DND-41 (cell line): Measurements from ENCODE around the gene RAB3C.

Experiments used
- ATAC-seq: fragments of 200-7000 bp; cut with Tn5 transposase; 3 replicates; pipeline ENCODE4 v1.9.1; 2021; ENCODE audit warnings: low read depth; ENCODE audit not compliant: insufficient read depth
- DNase-seq: peaks from one replicate; pipeline ENCODE4 v3.0.0-alpha.2; 2020
- H2AFZ ChIP-seq: 2 replicates; pipeline ENCODE4 v1.6.0; 2012; ENCODE audit warnings: low read depth, low read length
- H3K27ac ChIP-seq: 2 replicates; pipeline ENCODE4 v1.5.1; 2012; ENCODE audit warnings: low read length, inconsistent platforms
- H3K27me3 ChIP-seq: fragments of 200-600 bp; sonication (generic); 2 replicates; pipeline ENCODE4 v1.6.0; 2012; ENCODE audit warnings: low read length, mild to moderate bottlenecking, inconsistent platforms; ENCODE audit not compliant: insufficient read depth, poor library complexity
- H3K36me3 ChIP-seq: 2 replicates; pipeline ENCODE4 v1.5.1; 2012; ENCODE audit warnings: low read length, inconsistent platforms; ENCODE audit not compliant: insufficient read depth
- H3K4me1 ChIP-seq: 2 replicates; pipeline ENCODE4 v1.5.1; 2012; ENCODE audit warnings: mild to moderate bottlenecking, low read length; ENCODE audit not compliant: insufficient read depth
- H3K4me2 ChIP-seq: 2 replicates; pipeline ENCODE4 v1.6.0; 2012; ENCODE audit warnings: mild to moderate bottlenecking, moderate library complexity, low read length, inconsistent platforms; ENCODE audit not compliant: insufficient read depth
- H3K4me3 ChIP-seq, 2 experiments: fragments of 200-600 bp in 1 of 2; shearing (Covaris generic) in 1 of 2; 2 replicates each; pipeline ENCODE4 v1.5.1; 2012 to 2016; ENCODE audit warnings: inconsistent platforms in 2 of 2, low read length in 2 of 2, mild to moderate bottlenecking in 2 of 2, low read depth in 1 of 2, moderate library complexity in 1 of 2
- H3K79me2 ChIP-seq: 2 replicates; pipeline ENCODE4 v1.6.0; 2012; ENCODE audit warnings: low read length, inconsistent platforms; ENCODE audit not compliant: insufficient read depth
- H3K9ac ChIP-seq: 2 replicates; pipeline ENCODE4 v1.6.0; 2012; ENCODE audit warnings: low read depth, mild to moderate bottlenecking, inconsistent platforms, low read length, moderate library complexity
- H3K9me3 ChIP-seq: 2 replicates; pipeline ENCODE4 v1.5.1; 2012; ENCODE audit warnings: low read length, moderate library complexity, mild to moderate bottlenecking, inconsistent platforms; ENCODE audit not compliant: insufficient read depth, severe bottlenecking
- H4K20me1 ChIP-seq: 2 replicates; pipeline ENCODE4 v1.6.0; 2012; ENCODE audit warnings: low read length; ENCODE audit not compliant: insufficient read depth
- EZH2 ChIP-seq: IDR thresholded peaks from 3 replicates; pipeline ENCODE4 v1.6.1; 2012; ENCODE audit warnings: borderline replicate concordance, low read depth, mild to moderate bottlenecking, moderate library complexity, low read length, inconsistent platforms; ENCODE audit not compliant: severe bottlenecking
- TF ChIP-seq, protein P1 (sequence below): IDR thresholded peaks from 2 replicates; pipeline ENCODE4 v1.5.1; 2012; ENCODE audit warnings: borderline replicate concordance, low read length, moderate library complexity, mild to moderate bottlenecking; ENCODE audit not compliant: poor library complexity, severe bottlenecking; ENCODE audit errors: extremely low read depth

The RAB3C gene

DNA sequence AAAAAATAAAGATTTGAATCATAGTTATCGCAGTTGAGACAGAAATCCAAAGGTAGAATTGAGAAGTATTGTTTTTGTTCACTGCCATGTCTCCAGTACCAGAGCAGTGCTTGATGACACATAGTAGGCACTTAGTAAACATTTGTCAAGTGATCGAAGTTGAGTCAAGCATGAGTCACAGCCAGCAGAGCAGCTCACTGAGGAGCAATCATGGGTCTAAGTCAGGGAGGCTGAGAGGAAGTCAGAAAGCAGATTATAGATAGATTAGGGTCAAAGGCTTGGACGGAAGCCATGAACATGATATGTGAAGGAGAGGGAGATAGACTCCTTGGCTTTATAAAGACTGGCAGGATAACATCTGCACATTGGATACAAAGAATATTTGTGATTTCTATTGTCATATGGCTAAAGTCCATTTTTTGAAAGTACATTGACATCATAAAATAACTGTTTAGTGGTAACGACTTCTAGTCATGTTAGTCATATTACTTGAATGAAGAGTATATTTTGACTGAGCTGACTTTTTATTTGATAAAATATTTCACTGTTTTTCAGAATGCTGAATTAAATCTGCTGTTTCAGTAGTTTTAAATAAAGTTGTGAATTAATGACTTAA is 168.5 kb downstream of the RAB3C start:
- no peak overlapping the region for H2AFZ ChIP-seq
- no peak overlapping the region for H3K4me2 ChIP-seq
- no peak overlapping the region for H3K4me3 ChIP-seq
- DNase-seq (no peak), ATAC-seq (no peak)
- H3K27me3 ChIP-seq = no peaks in the 10 kb centered on the region
- TF ChIP-seq EZH2 = no peak
- TF ChIP-seq, protein P1, sequence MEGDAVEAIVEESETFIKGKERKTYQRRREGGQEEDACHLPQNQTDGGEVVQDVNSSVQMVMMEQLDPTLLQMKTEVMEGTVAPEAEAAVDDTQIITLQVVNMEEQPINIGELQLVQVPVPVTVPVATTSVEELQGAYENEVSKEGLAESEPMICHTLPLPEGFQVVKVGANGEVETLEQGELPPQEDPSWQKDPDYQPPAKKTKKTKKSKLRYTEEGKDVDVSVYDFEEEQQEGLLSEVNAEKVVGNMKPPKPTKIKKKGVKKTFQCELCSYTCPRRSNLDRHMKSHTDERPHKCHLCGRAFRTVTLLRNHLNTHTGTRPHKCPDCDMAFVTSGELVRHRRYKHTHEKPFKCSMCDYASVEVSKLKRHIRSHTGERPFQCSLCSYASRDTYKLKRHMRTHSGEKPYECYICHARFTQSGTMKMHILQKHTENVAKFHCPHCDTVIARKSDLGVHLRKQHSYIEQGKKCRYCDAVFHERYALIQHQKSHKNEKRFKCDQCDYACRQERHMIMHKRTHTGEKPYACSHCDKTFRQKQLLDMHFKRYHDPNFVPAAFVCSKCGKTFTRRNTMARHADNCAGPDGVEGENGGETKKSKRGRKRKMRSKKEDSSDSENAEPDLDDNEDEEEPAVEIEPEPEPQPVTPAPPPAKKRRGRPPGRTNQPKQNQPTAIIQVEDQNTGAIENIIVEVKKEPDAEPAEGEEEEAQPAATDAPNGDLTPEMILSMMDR = no peak
- no peaks in the 10 kb centered on the region for H3K36me3 ChIP-seq
- no peaks in the 10 kb centered on the region for H3K79me2 ChIP-seq
- H3K4me1 ChIP-seq = no peaks in the 10 kb centered on the region
- no peak overlapping the region for H3K9ac ChIP-seq
- no peaks in the 10 kb centered on the region for H4K20me1 ChIP-seq
- no peak overlapping the region for H3K27ac ChIP-seq
- H3K9me3 ChIP-seq = no peaks in the 10 kb centered on the region

DNA sequence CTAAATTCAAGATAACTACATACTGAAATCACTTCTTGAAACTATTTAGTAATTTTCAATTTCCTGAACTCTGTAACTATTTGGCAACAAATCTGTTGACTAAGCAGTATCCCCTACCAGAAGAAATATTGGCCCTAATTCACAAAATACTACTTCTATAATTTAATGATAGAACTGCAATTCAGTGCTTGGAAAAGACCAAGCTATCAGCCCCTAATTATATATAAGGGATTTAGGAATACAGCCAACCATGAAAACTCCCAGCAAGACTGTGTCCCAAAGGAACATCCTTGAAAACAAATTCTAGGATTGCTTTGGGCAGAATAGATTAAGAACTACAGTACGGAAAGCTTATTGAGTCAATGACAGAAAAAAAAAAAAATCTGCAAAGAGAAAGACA is 169.2 kb downstream of the RAB3C start:
- Histone ChIP-seq H3K4me1 (no peaks in the 10 kb centered on the region), H2AFZ (no peak overlapping the region), H3K27me3 (no peaks in the 10 kb centered on the region), H3K9me3 (no peaks in the 10 kb centered on the region), H4K20me1 (no peaks in the 10 kb centered on the region), H3K79me2 (no peaks in the 10 kb centered on the region), H3K4me3 (no peak overlapping the region), H3K27ac (no peak overlapping the region), H3K4me2 (no peak overlapping the region), H3K36me3 (no peaks in the 10 kb centered on the region), H3K9ac (no peak overlapping the region)
- TF ChIP-seq, protein P1 = no peak
- TF ChIP-seq EZH2 = no peak
- DNase-seq (no peak), ATAC-seq (no peak)

GRCh38 chr5:58753446-58753845 is 170.6 kb downstream of the RAB3C start:
- no peak overlapping the region for H2AFZ ChIP-seq
- no peak overlapping the region for H3K9ac ChIP-seq
- H3K79me2 ChIP-seq = no peaks in the 10 kb centered on the region
- H3K4me3 ChIP-seq = no peak overlapping the region
- no peaks in the 10 kb centered on the region for H3K27me3 ChIP-seq
- no peak overlapping the region for H3K4me2 ChIP-seq
- no peak for ATAC-seq
- H3K9me3 ChIP-seq = no peaks in the 10 kb centered on the region
- no peaks in the 10 kb centered on the region for H3K4me1 ChIP-seq
- H4K20me1 ChIP-seq = no peaks in the 10 kb centered on the region
- H3K36me3 ChIP-seq = no peaks in the 10 kb centered on the region
- H3K27ac ChIP-seq = no peak overlapping the region
- DNase-seq = no peak
- no peak for TF ChIP-seq EZH2
- TF ChIP-seq, protein P1 = no peak
